HG03066 (cell line): ENCODE data around the gene MZT2B.
"Not testable (repeated sequence)": the region's sequence is repeated elsewhere in the genome, so short reads cannot be mapped to it uniquely, and the experiment has no call there.

Experiments used
- ATAC-seq: cut with Tn5 transposase; IDR thresholded peaks from one replicate; pipeline ENCODE4 v1.9.1; 2021; ENCODE audit warnings: low read depth; ENCODE audit not compliant: unreplicated experiment

Gene MZT2B, protein sequence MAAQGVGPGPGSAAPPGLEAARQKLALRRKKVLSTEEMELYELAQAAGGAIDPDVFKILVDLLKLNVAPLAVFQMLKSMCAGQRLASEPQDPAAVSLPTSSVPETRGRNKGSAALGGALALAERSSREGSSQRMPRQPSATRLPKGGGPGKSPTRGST

GRCh38 chr2:130181880-130182682 is at the start of gene MZT2B:
TSS of gene MZT2B (plus strand) at chr2:130182262. CDS start at chr2:130182283, 21 bp downstream.
- ATAC-seq: peak; percentile 81

- no peak for ATAC-seq
Observed at GRCh38 chr2:130135692-130136541, 46.1 kb upstream of the MZT2B start.

DNA sequence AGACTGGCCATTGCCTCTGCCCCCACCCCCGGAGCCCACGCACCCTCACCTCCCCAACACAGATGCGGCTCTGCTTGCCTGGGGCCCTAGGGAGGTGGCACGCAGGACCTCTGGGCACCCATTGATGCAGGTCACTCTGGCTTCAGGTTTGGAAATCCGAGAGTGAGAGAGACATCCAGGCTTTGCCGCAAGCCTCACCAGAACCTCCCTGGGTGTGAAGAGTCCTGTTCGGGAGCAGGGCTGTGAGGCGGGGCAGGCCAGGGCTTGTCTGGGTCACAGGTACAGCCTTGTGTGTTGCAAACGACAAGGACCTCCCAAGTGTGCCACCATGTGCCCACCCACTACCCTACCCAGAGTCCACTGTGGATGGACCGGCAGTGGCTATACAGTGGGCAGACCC is 45.5 kb upstream of the MZT2B start:
- not testable (repeated sequence) for ATAC-seq

- ATAC-seq: not testable (repeated sequence)
Observed at GRCh38 chr2:130137118-130137517, 44.9 kb upstream of the MZT2B start.

- not testable (repeated sequence) for ATAC-seq
Observed at GRCh38 chr2:130138326-130138725, 43.7 kb upstream of the MZT2B start.

- not testable (repeated sequence) for ATAC-seq
Observed at GRCh38 chr2:130138841-130139251, 43.2 kb upstream of the MZT2B start.

DNA sequence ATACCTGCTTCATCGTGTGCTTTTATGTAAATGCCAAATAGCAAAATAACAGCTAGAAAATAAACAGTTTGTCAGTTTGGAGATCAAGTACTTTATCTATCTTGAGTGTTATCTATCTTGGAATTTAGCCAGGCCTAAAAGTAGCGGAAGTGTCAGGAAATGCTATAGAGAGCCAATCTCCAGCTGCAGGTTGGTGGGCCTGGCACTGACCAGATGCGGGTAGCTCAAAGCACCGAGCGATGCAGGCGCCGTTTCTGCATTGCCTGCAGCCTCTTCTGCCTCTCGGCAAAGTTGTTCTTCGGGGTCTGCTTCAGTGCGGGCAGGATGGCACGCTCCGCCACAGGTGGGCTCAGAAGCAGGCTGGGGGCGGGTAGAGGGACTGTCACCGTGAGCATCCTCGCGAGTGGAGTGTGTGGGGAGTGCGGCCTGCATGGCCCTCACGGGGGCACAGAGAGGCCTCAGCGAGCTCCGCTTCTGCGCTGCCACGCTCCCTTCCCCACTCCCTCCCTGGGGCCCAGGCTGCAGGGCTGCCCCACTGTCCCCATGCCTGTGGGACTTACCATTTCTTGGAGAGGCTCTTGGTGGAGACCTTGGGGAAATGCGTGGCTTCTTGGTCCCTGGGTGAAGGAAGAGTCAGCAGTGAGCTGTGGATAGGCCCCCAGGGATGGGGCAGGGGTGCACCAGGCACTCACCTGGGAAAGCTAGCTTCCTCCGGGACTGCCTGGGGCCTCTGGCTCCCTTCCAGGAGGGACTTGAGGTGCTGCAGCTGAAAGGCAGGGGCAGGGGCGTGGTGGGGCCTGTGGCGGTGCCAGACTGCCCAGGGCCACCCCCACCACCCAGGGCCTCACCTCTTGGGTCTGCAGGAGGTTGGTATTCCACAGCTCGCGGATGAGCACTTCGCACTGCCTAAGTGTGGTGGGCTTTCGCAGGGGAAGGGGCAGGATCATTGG is 42.5 kb upstream of the MZT2B start:
- ATAC-seq: not testable (repeated sequence)

GRCh38 chr2:130140516-130140915 is 41.5 kb upstream of the MZT2B start:
- not testable (repeated sequence) for ATAC-seq

DNA sequence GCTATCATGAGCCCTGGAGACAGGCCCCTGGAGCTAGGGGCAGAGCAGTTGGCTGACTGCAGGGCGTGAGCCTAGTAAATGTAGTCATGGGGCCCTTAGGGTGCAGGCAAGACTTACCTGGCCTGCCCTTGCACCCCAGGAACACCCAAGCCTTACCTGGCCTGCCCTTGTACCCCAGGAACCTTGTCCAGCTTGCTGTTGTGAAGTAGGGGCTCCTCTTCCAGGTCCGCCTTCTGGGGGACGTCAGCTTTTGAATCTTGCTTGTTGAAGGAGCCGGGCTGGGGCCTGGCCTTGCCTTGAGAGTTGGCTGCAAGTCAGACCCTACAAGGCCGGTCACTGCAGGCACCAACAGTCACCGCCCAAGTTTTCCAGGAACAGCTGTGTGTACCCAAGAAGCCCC is 41.1 kb upstream of the MZT2B start:
- ATAC-seq: not testable (repeated sequence)

GRCh38 chr2:130141645-130142370 is 40.3 kb upstream of the MZT2B start:
- ATAC-seq: not testable (repeated sequence)

DNA sequence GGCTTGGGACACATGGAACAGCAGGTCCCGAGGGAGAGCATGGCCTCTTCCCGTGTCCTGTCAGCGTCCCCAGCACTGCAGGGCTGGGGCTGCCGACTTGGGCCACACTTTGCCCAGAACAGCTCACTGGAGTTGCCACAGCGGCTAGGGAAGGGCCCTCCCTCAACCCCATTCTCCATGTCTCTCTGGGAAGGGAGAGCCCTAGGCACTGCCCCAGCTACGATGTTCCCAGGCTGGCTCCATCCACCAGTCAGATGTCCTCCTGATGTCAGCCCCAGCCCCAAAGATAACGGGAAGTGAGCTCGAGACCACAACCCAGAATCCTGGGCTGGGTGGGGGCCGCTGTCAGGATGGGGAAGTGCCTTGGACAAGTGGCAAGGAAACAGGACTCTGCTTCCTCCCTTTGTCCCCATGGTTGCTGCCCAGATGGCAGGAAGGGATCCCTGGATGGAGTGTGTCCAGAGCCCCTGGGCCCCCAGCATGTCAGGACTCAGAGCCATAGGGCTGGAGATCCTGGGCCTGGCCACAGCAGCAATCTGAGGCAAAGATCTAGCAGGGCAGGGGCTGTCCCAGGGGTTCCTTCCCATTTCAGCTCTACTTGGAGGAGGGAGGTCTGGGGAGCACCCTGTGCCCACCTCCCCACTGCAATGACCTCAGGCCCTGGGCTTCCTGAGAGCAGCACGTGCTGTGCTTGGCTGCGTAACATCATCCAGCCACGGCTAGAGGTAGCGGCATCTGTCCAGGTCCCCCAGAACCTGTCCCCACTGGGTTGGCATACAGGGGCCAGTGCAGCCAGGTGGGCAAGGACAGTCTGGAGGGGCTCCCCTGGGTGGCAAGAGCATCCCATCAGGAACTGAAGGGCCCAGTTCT is 39.4 kb upstream of the MZT2B start:
- not testable (repeated sequence) for ATAC-seq

GRCh38 chr2:130143266-130144039 is 38.6 kb upstream of the MZT2B start:
- ATAC-seq: not testable (repeated sequence)

DNA sequence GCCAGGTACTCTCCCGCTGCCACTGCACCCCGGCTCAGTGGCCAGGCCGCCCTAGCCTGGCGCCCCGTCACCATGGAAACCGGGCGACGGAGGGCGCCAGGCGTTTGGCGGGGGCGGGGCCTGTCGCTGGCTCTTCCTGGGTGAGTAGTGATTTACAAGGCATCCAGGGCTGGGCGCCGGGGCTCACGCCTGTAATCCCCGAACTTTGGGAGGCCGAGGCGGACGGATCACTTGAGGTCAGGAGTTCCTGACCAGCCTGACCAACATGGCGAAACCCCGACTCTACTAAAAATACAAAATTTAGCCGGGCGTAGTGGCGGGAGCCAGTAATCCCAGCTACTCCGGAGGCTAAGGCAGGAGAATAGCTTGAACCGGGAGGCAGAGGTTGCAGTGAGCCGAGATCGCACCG is 37.1 kb upstream of the MZT2B start, which contains the start of gene CCDC74B:
Gene CCDC74B (minus strand): TSS at position 107 of the 409 bp plus-strand sequence. CDS start 116 bp downstream, outside the sequence.
- peak; percentile 86 for ATAC-seq

- not testable (repeated sequence) for ATAC-seq
Observed at GRCh38 chr2:130148515-130148914, 33.5 kb upstream of the MZT2B start.

- no peak for ATAC-seq
Observed at GRCh38 chr2:130150181-130151144, 31.6 kb upstream of the MZT2B start.

DNA sequence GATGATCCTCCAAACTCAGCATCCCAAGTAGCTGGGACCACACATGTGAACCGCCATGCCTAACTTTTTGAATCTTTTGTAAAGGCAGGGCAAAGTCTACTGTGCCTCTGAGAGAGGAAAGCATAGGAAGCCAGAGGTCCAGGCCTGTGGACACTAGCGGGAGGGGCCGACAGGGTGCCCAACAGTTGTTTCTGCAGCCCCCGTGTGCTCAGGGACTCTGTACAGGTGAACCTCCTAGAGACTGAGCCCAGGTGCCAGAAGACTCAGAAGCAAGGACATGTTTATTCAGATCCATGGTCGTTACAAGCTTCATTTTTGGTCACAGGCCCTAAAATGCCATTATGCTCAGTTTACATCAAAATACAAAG is 30.9 kb upstream of the MZT2B start:
- not testable (repeated sequence) for ATAC-seq
